GM18861 (cell line): ENCODE data around the gene ATG5.

Experiments
- ATAC-seq: cut with Tn5 transposase; IDR thresholded peaks from one replicate; pipeline ENCODE4 v1.9.1; 2021; ENCODE audit not compliant: unreplicated experiment

ATG5 gene

GRCh38 chr6:106325336-106326178, at the start of gene ATG5:
TSS of gene ATG5 (minus strand) at chr6:106325760. CDS start at chr6:106316208, 9,552 bp downstream.
- peak; percentile 92 for ATAC-seq

- no peak for ATAC-seq
Measured at GRCh38 chr6:106373502-106374239, 48.1 kb upstream of the ATG5 start.

- no peak for ATAC-seq
Measured at GRCh38 chr6:106372838-106373501, 47.4 kb upstream of the ATG5 start.

- no peak for ATAC-seq
Measured at GRCh38 chr6:106370639-106371038, 45.1 kb upstream of the ATG5 start.

- ATAC-seq: no peak
Measured at GRCh38 chr6:106369739-106370138, 44.2 kb upstream of the ATG5 start.

GRCh38 chr6:106363401-106364138, 38.0 kb upstream of the ATG5 start:
- ATAC-seq: no peak

- ATAC-seq: no peak
Measured at GRCh38 chr6:106360989-106361430, 35.5 kb upstream of the ATG5 start.

GRCh38 chr6:106360410-106360988, 34.9 kb upstream of the ATG5 start, which contains the start of gene CRYBG1:
TSS of gene CRYBG1 (plus strand) at chr6:106360717. CDS start at chr6:106360909, 192 bp downstream.
- no peak for ATAC-seq

- ATAC-seq: no peak
Measured at GRCh38 chr6:106359959-106360409, 34.4 kb upstream of the ATG5 start.

GRCh38 chr6:106356378-106356777, 30.8 kb upstream of the ATG5 start:
- ATAC-seq: no peak

- no peak for ATAC-seq
Measured at GRCh38 chr6:106347219-106347618, 21.7 kb upstream of the ATG5 start.

- ATAC-seq: no peak
Measured at GRCh38 chr6:106339334-106340029, 13.9 kb upstream of the ATG5 start.

- ATAC-seq: no peak
Measured at GRCh38 chr6:106334646-106335448, 9.3 kb upstream of the ATG5 start.

- no peak for ATAC-seq
Measured at GRCh38 chr6:106324726-106325335, 729 bp downstream of the ATG5 start.

- no peak for ATAC-seq
Measured at GRCh38 chr6:106321940-106322339, 3.6 kb downstream of the ATG5 start.

- ATAC-seq: no peak
Measured at GRCh38 chr6:106318851-106319250, 6.7 kb downstream of the ATG5 start.

GRCh38 chr6:106318061-106318460, 7.5 kb downstream of the ATG5 start:
- ATAC-seq: no peak

- no peak for ATAC-seq
Measured at GRCh38 chr6:106316375-106316766, 9.2 kb downstream of the ATG5 start.
